HG03139 (cell line): ENCODE data around the gene SACM1L.
"Not testable (repeated sequence)": the region's sequence is repeated elsewhere in the genome, so short reads cannot be mapped to it uniquely, and the experiment has no call there.

Source experiments
- ATAC-seq: cut with Tn5 transposase; IDR thresholded peaks from one replicate; pipeline ENCODE4 v1.9.1; 2021; ENCODE audit not compliant: unreplicated experiment

SACM1L gene

DNA sequence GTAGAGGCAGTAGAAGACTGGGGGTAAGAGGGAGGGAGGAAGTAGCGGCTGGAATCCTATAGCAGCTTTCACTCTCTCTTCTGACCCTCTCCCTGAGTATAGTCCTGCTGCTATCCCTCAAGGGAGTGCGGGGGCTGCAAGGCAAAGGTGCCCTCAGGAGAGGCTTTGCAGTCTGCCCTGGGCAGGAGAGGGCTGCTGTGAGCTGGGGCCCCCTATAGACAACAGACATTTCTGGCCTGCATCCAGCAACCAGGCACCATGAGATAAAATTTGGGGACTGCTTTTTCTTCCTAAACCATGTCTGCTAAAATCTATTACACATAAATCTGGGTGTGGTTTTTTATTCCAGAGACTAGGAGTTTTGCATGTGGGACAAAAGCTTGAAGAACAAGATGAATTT lies 48.0 kb downstream of the SACM1L start:
- no peak for ATAC-seq

DNA sequence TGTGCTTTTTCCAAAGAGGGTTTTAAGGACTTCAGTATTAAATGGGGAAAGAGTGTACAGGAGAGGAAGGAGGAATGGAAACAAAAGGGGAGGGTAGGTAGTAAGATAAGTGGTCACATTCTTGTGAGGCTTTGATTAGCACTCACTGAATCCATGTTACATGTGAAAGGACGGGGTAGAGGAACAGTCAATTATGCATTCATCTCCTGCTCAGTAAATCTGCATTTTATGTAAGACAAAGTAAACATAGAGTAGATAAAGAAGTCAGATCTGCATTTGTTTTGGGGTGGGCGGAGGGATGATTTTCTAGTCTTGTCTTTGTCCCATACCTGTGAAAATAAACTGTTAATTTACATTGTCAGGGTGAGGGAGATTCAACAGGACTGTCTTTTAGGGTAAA lies 50.8 kb downstream of the SACM1L start:
- ATAC-seq: no peak

- ATAC-seq: no peak
Measured at GRCh38 chr3:45741247-45741646, 52.1 kb downstream of the SACM1L start.

- ATAC-seq: no peak
Measured at GRCh38 chr3:45741742-45742460, 52.7 kb downstream of the SACM1L start.

DNA sequence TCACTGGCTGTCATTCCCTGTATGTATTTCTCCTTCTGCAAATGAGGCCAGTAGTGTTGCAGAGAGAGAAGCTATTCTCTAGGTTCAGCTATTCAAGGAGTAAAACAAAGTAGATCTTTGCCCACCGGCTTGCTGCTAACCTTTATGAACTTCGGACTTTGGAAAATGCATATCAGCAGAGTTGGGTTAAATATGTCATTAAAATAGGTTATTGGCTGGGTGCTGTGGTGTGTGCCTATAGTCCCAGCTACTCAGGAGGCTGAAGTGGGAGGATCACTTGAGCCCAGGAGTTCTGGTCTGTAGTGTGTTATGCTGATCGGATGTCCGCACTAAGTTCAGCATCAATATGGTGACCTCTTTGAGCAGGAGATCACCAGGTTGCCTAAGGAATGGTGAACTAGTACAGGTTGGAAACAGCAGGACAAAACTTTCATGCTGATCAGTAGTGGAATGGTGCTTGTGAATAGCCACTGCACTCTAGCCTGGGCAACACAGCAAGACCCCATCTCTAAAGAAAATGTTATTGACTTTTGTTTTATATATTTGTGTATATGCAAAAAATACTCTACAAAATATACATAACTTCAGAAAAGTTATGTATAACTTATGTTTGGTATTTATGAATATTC lies 53.4 kb downstream of the SACM1L start:
- ATAC-seq: no peak

- ATAC-seq: no peak
Measured at GRCh38 chr3:45746165-45746776, 57.1 kb downstream of the SACM1L start.

GRCh38 chr3:45746777-45747622 lies 57.8 kb downstream of the SACM1L start:
- ATAC-seq: no peak

GRCh38 chr3:45748068-45748467 lies 58.9 kb downstream of the SACM1L start:
- ATAC-seq: no peak

- ATAC-seq: not testable (repeated sequence)
Measured at GRCh38 chr3:45749036-45749600, 59.9 kb downstream of the SACM1L start.

- ATAC-seq: no peak
Measured at GRCh38 chr3:45749880-45750279, 60.7 kb downstream of the SACM1L start.

GRCh38 chr3:45751537-45752242 lies 62.5 kb downstream of the SACM1L start:
- no peak for ATAC-seq

DNA sequence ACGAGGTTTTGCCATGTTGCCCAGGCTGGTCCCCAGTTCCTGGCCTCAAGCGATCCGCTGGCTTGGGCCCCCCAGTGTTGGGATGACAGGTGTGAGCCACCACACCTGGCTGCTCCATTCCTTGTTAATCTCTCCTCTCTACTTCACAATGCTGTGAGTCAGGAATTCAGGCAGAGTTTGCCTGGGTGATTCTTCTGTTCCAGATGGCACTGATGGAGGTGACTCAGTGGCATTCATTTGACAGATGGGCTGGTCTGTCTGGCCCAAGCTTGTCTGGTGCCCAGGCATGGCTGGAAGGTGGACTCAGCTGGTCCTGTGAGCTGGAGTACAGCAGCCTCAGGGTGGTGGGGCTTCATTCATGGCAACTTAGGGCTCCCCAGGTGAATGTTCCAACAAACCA lies 63.9 kb downstream of the SACM1L start:
- ATAC-seq: no peak

DNA sequence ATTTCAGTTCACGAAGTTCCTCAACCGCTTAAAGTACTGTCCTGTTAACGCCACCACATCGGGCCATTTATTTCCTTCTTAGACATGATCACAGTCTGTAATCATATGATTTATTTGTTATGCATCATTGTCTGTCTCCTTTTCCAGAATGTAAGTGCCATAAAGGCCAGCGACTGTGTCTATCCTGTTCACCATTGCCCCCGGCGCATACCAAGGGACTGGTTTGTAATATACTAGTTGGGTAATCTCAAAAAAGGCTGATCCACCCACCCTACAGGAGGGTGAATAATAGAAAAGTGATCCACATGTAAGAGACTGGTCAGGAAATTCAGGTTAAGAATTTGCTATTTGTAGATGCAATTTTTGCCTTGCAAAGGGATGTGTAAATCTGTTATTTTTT lies 65.3 kb downstream of the SACM1L start:
- no peak for ATAC-seq

- no peak for ATAC-seq
Measured at GRCh38 chr3:45756055-45756454, 66.9 kb downstream of the SACM1L start.

DNA sequence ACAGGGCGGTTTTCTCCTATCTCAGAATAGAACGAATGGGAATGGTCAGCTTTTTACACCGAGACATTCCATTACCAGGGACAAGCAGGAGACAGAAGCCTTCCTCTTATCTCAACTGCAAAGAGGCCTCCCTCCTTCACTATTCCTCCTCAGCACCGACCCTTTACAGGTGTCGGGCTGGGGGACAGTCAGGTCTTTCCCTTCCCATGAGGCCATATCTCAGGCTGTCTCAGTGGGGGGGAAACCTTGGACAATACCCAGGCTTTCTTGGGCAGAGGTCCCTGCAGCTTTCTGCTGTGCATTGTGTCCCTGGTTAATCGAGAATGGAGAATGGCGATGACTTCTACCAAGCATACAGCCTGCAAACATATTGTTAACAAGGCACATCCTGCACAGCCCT lies 67.9 kb downstream of the SACM1L start:
- ATAC-seq: not testable (repeated sequence)

DNA sequence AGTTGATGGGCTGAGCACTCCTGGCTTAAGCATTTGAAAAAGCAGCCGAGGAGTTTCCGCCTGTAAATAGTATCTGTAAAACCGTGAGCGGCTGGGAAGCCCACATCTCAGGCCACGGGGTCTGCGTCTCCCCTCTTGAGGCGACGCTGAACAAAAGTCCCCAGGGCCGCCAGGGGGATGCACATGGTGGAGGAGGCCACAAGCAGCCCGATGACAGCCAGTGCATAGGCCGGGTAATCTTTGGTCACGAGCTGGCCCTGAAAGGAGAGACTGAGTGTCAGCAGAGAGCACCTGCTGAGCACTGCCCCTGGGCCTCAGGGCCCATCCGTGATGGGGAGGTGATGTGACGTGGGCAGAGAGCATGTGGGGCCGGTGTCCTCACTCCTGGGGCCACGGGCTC lies 69.7 kb downstream of the SACM1L start:
- no peak for ATAC-seq

DNA sequence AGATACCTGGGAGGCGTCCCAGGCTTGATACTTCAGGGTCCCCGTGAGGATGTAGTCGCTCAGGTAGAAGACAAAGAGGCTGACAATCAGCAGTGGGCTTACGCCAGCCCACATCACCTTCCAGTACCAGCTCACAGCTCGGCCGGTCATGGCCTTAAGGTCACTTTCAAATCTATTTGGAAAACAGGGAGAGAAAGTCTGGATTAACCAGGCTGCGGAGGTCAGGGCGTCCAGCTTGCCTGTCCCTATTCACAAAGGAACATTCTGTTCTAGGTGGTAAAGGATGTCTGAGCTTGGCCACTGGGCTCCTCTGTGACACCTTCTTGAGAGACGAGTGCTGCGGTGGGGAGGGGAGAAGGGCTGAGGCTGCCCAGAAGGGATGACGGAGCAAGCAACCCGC lies 70.7 kb downstream of the SACM1L start:
- ATAC-seq: no peak

DNA sequence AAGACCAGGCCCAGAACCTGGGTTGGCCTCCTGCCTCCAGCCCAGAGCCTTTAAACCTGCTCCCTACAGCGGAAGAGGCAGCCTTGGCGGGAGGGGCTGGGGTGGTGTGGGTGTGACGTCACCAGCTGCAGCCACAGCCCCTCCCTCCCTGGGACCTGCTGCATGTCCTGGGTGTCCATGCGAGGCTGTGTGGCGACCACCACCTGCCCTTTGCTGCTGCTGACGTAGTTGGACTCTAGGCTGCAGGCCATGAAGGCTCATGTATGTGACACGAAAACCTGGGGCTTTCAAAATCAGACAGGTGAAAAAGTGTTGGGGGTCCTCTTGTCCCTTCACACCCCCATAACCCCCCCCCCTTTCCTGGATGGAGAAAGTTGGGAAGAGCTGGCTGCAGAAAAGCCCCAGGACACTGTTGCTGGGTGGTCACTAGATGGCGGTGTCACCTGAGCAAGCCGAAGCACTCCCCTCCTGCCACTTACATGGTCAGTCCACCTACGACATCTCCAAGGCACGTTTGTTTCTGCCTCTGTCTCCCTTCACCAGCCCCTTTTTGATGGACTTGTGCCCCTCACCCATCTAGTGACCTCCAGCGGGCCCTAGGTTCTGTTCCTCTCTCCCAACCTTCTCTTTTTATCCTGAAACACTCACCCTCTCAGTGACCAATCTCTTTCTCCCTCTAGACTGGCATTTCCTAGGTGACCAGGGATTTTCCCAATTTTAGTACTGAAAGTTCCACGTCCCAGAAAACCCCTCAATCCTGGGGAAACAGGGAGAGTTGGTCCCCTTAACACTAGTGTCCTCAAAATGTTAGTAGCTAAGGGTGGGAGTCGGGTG lies 71.9 kb downstream of the SACM1L start:
- ATAC-seq: no peak

GRCh38 chr3:45761831-45762230 lies 72.6 kb downstream of the SACM1L start:
- no peak for ATAC-seq
